Glomerular endothelial cell (primary cell): ENCODE measurements around the gene FSCN2. TPM values are rescaled to one million over a fixed set of nuclear protein-coding genes. Genes with fewer than 3 reads are reported as not detected.
A peak's percentile ranks its signal among the peaks of the same experiment; 100 is the strongest.

Source experiments
- DNase-seq: peaks from one replicate; pipeline ENCODE4 v3.0.0-alpha.2; 2011; ENCODE audit warnings: low read depth, low spot score; ENCODE audit errors: extremely low read depth
- total RNA-seq: library from RNA; depleted of rRNA; stranded (reverse); fragments of >200 nt; gene quantifications from 2 replicates; pipeline ENCODE4 v1.2.3, GENCODE V29; 2015

The FSCN2 gene
- total RNA-seq, result 0.29 and 0.64 TPM in 2 replicates

GRCh38 chr17:81527591-81528383 is at the start of gene FSCN2:
Gene FSCN2 (plus strand): TSS chr17:81528377. CDS start chr17:81528532, 155 bp downstream.
- no peak for DNase-seq

DNA sequence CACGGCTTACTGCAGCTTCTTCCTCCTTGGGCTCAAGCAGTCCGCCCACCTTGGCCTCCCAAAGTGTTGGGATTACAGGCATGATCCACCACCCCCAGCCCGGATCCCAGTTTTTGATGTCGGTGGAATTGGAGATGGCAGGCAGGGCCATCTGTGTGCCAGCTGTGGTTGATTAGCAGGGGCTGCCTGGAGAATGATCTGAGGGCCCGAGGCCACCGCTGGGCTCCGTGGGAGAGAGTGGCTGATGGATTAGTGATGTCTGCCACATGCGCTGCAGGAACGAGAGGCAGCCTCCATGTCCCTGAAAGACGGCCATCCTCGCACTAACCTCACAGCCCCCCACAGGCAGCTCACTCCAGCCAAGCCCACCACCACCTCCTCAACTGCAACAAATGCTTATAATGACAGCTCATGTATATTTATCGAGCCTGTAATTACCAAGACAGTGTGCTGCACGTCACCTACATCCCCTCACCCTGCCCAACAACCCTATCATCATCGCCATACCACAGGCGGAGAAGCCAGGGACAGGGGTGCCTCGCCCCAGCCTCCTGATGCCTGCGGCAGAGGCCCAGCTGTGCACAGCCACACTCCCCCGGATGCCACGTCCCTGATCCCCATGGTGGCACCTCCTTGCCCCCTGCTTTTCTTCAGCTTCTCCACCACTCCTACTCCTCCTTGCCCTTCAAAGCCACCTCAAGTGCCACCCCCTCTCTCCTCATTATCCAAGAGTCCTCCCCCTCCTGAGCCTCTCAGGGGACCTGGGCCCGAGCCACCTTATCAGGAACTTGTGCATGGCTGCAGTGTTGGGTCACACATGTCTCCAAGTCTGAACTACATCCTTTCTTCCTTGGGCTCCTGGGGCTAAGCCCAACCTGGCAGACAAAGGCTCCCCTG is 48.8 kb upstream of the FSCN2 start:
- no peak for DNase-seq

DNA sequence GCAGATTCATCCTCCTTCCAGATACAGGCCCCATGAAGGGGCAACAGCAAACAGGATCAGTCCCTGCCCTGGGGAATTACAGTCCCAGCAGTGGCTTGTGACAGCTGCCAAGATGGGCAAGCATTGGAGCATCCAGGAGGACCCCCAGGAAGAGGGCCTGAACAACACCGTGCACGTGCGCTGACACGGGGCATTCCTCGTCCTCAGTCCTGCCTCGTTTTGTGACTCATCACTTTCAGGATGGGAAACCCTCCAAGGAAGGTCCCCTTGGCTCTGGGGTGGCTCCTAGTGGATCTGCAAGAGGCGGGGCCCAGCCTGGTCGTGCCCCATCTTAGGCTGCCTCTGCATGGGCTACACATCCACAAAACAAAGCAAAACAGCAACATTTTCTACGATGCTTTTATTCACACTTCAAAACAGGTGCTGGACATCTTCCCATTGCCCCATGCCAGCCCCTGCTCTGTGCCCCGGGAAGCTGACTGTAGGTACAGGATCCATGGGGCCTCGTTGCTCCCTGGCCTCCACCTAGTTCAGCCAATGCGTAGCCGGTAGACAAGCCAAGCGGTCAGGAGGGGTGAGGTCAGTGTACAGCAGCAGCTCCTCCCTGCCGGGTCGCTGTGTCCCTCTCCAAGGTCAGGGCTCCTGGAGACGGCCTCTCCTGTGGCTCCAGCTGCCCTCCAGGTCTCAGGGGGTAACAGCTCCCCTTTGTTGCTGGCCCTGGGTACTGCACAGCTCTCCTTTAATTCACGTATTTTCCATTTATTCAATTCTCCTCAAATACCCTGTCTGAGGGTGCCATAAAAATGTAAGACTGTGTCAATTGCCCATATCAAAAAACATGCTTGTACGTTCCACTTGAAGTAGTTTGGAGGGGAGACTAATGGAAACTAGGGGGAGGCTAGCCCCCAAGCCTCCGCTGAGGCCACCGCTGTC is 47.8 kb upstream of the FSCN2 start:
- no peak for DNase-seq

- no peak for DNase-seq
Measured at GRCh38 chr17:81481073-81481799, 46.9 kb upstream of the FSCN2 start.

DNA sequence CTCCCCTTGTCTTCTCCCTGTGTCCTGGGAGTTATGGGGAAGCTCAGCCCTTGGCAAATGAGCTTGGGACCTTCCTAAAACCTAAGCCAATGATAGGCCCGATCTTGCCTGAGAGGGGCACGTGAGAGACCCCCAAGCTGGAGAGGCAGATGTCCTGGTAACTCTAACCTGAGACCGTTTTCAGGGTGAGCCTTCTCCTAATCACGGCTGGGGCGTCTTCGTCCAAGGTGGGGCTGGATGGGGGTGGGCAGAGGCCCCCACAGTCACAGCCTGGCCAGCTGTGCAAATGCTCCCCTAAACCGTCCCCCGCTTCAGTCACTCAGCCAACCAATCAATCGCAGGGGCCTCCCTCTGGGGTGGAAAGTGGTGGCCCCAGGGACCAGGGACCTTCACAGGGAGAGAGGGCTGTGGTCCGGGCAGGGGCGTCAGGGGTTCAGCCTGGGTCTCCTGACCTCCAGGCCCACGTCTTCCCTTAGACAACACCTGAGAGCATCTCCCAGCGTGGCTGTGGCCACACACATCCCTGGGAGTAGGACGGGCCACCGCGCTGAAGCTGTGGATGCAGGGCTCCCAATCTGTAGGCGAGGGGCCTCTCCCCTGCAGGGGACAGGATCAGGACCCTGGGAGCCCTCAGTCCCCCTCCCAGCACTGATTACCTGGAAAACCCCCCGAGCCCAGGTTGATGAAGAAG is 46.2 kb upstream of the FSCN2 start:
- DNase-seq, result no peak

DNA sequence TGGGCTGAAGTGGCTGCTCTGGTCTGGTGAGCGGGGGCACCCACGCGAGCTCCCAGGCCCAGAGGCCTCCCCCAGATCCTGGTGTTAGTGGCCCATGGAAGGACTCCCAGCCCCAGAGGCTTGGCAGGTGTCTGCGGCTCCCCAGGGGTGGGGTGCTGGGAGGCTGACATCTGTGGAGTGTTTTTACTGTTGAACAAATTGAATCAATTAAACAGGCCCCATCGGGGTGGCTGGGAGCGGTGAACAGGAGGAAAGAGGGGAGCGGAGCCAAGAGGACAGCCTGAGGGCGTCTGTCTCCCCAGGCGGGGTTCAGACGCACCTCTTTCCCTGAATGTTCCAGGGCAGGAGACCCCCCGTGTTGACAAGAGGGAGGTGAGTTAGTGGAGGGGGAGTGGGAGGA is 45.5 kb upstream of the FSCN2 start:
- DNase-seq, result no peak

DNA sequence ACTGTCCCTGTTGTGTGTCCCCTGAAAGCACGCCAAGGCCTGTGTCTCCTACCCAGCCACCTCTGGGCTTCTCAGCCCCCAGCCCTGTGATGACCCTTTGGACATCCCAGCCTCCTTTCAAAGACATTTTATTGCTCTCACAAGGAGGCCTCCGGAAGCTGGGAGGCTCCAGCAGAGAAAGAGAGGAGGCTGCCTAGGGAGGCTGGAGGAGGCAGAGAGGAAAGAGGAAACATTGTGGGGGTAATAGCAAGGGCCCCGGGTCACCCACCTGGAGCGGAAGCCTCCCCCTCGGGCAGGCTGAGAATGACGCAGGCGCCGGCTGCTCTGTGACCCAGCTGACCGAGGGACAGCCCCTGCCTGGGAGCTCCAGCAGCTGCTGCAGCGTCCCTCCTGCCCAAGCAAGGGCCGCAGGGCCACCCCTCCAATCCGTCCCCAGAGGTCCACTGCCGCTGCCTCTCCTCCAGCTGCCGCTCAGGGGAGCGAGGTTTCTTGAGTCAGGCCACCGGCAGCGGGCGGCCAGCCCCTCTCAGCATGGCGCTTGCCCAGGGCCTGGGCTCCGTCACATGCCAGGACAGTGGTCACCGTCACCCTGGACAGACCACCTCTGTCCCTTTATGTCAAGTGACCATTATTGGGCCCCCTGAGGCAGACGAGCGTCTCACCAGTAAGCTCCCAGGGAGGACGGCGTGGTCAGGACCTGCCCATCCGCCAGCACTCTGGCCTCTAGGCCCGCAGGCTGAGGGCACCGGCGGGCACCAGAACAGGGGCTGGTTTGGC is 44.9 kb upstream of the FSCN2 start:
- DNase-seq, result no peak

- no peak for DNase-seq
Measured at GRCh38 chr17:81483862-81484194, 44.3 kb upstream of the FSCN2 start.

- no peak for DNase-seq
Measured at GRCh38 chr17:81484195-81484979, 43.8 kb upstream of the FSCN2 start.

- DNase-seq, result peak; percentile 54
Measured at GRCh38 chr17:81486199-81486810, 41.9 kb upstream of the FSCN2 start.

DNA sequence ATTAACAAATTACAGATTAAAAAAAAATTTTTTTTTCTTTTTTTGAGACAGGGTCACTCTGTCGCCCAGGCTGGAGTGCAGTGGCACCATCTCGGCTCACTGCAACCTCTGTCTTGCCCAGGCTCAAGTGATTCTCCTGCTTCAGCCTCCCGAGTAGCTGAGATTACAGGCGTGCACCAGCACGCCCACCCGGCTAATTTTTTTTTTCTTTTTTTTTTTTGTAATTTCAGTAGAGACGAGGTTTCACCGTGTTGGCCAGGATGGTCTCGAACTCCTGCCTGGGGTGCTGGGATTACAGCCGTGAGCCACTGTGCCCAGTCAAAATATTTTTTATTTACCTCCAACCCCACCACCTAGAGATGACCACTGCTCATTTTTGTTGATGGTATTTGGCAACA is 41.1 kb upstream of the FSCN2 start:
- no peak for DNase-seq

- no peak for DNase-seq
Measured at GRCh38 chr17:81487487-81488275, 40.5 kb upstream of the FSCN2 start.

DNA sequence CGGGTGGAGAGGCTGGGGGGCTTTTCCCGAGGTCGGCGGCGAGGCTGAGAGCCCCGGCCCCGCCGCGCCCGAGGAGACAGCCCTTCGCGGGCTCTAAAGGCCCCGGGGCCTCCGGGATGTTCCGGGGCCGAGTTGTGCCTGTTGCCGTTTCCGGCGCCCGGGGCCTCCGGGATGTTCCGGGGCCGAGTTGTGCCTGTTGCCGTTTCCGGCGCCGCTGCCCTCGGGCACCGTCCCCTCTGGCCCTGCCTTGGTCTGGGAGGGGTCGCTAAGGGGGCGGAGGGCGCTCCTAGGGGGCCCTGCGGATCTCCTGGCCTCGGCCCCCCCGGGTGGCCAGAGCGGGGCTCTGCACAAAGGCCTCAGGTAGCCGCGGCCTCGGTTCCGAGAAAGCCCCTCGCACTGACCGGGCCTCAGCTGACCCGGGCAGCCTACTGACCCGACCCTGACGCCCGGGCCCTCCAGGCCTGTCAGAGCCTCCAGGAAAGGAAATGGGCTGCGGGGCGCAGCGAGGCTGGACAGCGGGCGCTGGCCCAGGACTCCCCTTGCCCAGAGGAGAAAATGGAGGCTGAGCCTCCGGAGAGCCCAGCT is 39.8 kb upstream of the FSCN2 start:
- no peak for DNase-seq

DNA sequence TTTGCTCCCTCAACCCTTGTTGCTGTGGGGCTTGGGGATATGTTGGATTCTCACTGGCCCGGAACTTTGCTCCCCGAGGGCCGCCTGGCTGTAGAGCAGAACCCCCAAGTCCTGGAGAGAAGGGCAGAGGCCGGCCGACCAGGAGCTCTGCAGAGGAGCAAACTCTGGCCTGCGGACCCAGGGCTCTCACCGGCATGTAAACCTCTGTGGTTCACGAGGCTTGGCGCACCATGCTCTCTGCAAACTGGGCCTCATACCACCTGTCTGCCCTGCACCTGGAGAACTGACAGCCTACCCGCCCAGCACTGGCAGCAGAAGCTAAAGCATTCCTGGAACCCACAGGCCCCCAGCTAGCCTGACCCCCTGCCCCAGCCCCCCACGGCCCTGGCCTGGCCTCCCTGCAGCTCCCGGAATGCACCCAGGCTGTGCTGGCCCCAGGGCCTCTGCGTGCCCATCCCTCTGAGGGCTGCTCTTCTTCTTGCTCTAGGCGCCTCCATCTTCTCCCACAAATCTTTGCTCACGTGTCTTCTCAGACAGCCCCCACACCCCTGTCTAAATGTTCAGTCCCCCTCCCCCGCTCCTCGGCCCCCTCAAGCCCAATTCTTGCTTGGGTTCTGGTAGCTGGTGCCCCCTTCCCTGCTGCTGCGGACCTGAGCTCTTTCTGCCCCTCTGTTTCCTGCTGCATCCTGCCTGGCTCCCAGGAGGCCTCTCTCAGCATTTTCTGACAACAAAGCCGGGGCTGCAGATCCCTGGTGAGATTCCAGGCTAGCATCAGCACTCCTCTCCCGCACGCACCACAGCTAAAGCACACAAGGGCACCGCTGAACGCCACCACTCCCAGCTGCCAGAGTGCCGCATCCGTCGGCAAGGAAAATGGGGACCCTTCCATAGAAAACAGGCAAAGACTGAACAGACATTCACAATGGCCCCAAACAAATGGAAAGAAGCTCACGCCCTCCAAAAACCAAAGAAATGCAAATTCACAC is 38.9 kb upstream of the FSCN2 start:
- no peak for DNase-seq
